ENCODE measurements around the gene SUGP2.
"Not testable (repeated sequence)": the region's sequence is repeated elsewhere in the genome, so short reads cannot be mapped to it uniquely, and the experiment has no call there.

Gene SUGP2

DNA sequence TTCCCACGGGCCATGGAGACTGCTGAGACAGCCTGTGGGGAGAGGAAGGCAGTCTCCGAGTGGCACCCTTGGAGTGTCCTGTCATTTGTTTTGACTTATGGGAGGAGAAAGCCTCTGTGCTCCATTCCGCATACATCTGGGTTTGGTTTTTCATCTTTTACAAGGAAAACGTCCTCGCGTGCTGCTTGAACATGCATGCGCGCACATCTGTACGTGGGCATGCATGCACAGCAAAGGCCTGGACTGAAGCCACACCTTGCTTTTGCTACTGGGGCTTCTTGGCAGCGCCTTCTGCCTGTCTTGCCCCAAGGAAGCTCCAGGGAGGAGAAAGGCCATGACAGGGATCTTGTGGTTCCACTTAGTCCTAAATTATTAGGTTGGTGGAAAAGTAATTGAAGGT is 44.0 kb downstream of the SUGP2 start:
- DNase-seq, result no peak

DNA sequence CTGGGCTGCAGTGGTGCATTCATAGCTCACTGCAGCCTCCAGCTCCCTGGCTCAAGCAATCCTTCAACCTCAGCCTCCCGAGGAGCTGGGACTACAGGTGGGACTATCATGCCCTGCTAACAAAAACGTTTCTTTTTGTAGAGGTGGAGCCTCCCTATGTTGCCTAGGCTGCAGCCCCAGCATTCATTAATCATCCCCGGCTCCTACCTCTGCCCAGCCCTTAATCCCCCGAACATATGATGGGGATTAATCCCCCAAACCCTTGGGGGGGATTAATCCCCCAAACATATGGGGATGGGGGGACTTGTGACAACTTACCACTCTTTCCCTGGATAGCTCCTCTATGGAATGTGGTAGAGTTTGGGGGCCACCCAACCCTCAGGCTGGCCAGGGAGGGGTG is 45.9 kb downstream of the SUGP2 start:
- DNase-seq, result no peak

DNA sequence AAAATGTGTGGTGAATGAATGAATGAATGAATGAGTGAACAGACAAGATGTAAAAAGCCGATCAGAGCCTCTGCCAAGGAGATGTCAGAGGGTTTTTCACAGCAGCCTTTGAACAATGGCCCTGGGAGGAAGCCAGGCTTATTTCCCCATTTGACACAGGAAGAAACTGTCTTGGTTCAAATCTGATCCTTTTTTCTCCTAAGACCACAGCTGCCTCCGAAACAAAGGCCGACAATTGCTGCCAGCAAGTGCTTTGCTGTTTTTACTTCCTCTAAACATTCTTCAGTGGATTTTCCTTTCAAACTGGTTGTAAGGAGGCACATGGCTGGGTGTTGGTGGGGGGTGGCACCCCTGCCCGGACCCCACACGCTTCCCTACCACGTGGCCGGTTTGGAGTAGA is 48.1 kb downstream of the SUGP2 start:
- DNase-seq, result no peak

DNA sequence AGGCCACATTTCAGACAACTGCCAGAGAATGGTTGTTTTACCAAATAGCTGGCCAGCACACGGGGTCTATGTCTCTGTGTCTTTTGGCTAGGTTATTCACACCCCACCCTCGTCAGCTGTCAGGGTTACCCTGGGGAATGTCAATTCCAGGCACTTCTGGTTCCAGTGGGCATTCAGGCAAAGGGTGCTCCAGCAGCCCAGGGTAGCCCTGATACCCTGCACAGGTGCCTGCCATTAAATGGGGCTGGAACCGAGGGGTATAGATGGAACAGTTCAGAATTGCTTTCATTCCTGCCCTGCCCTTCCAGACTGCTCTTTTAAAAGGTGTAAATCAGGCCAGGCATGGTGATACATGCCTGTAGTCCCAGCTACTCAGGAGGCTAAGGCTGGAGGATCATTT is 49.1 kb downstream of the SUGP2 start:
- DNase-seq, result no peak

DNA sequence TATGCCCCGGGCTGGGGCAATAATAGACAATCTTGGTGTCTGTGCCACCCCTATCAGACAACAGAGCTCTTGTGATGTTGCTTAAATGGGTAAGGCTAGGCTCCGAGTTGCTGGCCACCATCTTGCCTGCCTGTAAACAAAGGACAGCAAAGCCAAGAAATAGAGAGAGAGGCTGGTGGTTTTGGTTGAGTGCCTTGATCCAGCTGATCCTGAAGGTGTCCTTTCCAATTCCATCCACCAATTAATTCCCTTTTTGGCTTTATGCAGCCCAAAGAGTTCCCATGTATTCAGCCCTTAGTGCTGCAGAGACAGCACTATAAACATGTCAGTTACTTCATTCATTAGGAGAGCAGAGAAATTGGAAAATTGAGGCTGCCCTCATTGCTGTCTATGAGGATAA is 50.6 kb downstream of the SUGP2 start:
- DNase-seq, result no peak

DNA sequence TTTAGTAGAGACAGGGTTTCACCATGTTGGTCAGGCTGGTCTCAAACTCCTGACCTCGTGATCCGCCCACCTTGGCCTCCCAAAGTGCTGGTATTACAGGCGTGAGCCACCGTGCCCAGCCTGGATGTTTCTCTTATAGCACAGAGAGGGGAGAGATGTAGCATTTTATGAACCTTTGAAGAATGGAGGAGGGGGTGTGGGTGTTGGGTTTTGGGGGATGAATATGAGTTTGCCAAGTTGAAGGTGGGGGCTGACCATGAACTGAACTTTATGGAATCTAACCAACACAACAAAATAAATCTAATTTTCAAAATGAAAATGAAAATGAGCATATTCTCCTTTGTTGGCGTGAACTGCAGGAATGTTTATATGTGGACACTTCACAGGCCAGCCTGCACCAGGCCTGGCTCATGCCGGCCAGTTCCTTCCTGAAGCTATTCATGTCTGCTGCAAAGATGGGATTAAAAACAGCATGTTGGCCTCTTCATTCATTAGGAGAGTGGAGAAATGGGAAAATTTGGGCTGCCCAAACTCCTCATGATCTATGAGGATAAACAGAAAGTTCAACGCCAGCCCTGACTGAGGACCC is 52.8 kb downstream of the SUGP2 start:
- DNase-seq, result no peak

DNA sequence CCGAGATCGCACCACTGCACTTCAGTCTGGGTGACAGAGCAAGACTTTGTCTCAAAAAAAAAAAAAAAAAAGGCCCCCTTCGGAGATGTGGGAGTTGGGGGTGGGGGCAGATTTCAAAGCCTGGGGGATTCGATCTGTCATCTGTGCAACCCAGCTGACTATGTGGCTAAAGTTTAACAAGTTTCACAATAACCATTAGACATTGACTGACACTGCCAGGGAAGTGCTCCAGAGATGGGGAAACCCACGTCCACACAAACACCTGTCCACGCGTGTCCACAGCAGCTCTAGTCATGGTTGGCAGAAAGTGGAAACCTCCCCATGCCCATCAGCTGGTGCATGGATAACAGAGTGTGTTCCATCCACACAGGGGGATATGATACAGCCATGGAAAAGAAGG is 54.7 kb downstream of the SUGP2 start:
- no peak for DNase-seq

DNA sequence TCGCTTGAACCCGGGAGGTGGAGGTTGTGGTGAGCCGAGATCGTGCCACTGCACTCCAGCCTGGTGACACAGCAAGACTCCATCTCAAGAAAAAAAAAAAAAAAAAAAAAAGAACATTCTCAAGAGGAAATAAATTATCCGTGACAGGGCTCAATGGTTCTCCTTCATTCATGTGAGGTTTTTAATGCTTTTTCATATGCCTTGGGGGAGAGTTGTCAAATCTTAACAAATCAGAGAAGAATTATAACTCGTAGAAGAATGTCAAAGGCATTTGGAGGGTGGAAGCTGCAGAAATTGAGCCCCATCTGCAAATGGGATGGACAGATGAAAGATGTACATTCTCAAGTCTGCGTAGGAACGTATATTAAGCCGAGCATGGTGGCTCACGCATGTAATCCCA is 57.4 kb downstream of the SUGP2 start:
- DNase-seq, result no peak

DNA sequence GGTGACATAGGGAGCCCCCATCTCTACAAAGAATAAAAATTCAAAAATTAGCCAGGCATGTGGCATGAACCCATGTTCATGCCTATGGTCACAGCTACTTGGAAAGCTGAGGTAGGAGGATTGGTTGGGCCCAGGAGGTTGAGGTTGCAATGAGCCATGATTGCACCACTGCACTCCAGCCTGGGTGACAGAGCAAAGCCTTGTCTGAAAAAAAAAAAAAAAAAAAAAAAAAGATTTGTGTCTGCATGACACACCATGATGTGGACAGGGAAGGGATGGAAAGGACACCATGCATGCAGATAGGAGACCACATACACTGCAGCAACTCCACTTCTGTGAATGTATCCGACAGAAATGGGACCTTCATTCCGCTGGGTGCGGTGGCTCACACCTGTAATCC is 58.3 kb downstream of the SUGP2 start:
- DNase-seq, result no peak

DNA sequence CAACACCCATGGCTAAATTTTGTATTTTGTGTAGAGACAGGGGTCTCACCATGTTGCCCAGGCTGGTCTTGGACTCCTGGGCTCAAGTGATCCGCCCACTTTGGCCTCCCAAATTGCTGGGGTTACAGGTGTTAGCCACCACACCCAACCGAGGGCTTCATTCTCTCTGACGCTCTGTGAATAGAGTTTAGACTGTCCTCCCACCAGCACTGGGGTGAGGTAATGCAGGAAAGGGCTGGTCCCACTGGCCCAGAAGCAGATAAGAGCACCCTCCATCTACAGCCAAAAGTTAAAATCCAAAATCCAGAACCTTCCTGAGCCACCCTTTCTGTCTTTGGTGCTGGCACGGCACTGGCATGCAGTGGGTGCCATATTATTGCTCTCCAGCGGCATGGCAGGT is 60.5 kb downstream of the SUGP2 start:
- DNase-seq, result no peak

DNA sequence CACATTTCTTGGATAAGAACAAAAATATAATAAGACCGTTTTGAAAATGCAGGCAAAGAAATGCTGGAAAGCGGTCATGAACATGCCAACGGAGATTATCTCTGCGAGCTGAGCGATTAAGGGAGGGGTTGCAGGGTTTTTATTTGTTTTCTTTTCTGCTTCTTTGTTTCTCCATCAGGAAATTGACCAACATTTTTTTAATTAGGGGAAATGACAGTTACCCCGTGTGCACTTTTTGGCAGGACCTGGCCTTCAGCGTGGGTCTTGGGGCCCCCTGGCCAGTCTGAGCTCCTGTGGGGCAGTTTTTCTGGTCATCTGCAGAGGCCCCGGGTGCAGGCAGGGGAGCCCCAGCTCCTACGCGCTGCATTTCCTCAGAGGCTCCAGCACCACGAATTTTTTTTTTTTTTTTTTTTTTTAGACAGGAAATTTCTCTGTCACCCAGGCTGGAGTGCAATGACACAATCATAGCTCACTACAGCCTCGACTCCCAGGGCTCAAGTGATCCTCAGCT is 61.0 kb downstream of the SUGP2 start:
- DNase-seq, result no peak

DNA sequence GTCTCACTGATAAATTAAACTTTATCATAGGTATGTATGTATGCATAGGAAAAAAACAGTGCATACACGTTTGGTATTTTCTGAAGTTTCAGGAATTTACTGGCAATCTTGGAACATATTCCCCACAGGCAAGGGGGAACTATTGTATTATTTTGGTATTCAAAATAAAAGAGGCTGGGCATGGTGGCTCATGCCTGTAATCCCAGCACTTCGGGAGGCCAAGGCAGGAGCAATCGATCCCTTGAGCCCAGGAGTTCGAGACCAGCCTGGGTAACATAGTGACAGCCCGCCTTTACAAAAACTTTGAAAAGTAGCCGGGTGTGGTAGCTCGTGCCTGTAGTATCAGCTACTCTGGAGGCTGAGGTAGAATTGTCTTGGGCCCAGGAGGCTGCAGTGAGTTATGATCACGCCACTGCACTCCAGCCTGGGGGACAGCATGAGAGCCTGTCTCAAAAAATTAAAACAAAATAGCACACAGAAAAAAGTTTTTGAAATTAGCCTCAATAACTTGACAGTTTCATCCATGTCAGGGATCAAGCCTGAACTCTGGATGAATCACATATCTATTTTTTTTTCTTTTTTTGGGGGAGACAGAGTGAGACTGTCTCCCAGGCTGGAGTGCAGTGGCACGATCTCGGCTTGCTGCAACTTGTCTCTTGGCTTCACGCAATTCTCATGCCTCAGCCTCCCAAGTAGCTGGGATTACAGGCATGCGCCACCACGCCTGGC is 63.2 kb downstream of the SUGP2 start:
- DNase-seq, result no peak

DNA sequence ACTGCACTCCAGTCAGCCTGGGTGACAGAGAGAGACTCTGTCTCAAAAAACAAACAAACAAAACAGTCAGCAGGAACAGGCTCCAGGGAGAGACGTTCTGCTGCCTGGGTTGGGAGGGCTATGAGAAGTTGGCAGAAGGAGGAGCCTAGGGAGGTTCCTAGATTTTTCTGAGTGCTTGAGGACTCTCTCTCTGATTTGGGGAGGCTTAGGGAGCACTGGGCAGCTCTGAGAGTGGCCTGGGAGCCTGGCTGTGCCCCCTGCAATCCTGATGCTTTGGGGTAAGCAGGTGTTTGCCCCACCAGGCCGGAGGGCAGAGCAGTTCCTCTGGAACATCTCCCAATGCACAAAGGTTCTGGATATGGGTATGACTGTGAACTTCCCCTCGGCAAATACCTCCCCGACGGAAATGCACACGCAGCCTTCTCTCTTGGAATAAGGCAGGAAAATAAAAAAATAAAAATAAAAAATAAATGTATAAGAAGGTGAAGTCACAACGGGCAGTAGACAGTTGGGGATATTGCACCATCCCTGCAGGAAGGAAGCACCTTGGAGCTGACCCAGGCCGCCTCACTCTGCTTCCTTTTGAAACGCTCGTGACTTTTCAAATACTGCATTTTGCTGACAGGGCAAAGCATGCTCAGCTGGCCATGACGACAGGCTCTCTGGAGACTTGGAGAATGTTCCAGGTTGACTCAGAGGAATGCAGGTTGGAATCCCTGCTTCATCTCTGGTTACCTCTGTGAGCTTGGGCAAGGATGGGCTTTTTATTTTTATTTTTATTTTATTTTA is 65.8 kb downstream of the SUGP2 start:
- DNase-seq, result peak in 1 of 5 donors; percentile 34

DNA sequence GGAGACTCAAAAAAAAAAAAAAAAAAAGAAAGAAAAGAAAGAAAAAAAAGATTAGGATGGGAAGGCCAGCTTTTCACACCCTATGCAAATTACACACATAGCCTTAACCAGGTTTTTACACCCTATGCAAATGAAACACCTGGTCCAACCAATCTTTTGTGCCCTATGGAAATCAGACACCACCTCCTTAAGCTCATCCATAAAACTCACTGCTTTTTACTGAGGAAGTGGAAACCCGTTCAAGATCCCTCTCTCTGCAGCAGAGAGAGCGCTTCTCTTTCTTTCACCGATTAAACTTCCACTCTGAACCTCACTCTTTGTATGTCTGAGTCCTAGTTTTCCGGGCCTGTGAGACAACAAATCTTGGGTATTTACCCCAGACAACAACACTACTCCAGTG is 67.0 kb downstream of the SUGP2 start:
- DNase-seq, result no peak

DNA sequence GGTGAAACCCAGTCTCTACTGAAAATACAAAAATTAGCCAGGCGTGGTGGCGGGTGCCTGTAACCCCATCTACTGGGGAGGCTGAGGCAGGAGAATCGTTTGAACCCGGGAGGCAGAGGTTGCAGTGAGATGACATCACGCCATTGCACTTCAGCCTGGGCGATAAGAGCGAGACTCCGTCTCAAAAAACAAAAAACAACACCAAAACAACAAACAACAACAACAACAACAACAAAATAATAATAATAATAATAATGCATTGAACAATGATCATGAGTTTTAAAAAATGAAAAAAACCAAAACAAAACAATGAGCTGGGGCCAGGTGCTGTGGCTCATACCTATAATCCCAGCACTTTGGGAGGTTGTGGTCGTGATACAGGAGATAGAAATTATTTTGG is 69.2 kb downstream of the SUGP2 start:
- DNase-seq, result no peak

DNA sequence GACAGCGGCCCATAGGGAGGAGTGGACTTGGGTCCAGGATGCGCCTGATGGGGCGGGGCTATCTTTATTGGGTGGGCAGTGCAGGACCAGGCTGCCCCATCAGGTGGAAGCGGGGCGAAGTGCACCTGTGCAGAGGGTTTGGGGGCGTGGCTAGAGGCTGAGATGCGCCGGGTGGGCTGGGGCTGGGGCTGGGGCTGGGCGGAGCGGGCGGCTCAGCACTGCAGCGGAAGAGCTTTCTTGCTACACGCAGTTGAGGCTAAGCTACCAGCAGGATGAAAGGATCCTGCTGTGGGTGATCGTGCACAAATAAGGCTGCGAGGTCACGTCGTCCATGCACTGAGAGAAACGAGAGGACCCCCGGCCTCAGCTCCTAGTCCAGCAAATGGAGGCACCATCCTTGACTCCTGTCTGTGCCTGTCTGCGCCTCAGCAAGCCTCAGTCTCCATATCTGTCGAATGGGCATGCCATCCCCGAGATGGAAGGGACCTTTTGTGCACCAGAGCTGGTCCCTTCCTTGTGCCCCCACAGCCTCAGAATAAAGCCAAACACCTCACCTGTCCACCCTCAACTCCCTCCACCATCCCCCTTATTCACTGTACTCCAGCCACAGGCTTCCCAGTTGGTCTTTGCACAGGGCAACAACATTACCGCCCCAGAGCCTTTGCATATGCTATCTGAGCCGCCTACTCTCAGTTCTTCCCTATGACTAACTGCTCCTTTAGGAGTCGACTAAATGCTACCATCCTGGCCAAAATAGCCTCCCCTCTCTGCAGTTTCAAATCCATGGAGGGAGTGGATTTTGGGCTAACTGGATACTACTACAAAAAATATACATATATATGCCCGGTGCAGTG is 71.3 kb downstream of the SUGP2 start:
- no peak for DNase-seq

DNA sequence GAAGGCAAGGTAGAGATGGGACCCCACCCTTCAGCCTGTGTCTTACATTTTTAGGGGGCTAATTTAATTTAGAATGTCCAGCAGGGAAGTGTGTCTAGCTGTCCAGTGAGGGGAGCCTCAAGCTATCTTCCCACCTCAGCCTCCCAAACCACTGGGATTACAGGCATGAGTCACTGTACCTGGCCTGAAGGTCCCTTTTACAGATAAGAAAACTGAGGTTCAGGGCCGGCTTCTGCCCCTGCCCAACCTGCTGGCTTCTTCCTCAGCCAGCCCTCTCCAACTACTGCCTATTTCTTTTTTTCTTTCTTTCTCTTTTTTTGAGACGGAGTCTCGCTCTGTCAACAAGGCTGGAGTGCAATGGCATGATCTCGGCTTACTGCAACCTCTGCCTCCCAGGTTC is 72.9 kb downstream of the SUGP2 start:
- DNase-seq, result no peak

DNA sequence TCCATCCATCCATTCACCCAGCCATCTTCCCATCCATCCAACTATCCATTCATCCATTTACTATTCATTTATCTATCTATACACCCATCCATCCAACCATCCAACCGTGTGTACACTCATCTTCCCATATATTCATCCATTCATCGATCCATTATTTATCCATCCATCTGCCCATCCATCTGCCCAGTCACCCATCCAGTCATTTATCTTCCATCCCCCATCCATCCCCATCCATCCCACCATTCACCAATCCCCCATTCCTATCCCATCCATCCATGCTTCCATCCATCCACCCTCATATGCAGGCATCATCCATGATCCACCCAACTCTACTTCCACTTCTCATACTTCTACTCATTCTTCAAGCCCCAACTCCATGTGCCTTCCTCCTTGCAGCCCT is 78.3 kb downstream of the SUGP2 start:
- DNase-seq, result no peak

DNA sequence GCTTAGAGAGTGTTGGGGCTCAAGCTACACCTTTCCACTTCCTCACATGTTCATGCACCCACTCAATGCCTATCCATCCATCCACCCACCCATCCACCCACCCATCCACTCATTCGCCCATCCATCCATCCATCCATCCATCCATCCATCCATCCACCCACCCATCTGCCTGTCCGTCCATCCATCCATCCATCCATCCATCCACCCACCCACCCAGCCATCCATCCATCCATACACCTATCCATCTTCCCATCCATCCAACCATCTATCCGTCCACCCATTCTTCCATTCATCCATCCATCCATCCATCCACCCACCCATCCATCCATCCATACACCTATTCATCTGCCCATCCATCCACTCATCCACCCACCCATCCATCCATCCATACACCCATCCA is 79.2 kb downstream of the SUGP2 start:
- DNase-seq, result no peak

DNA sequence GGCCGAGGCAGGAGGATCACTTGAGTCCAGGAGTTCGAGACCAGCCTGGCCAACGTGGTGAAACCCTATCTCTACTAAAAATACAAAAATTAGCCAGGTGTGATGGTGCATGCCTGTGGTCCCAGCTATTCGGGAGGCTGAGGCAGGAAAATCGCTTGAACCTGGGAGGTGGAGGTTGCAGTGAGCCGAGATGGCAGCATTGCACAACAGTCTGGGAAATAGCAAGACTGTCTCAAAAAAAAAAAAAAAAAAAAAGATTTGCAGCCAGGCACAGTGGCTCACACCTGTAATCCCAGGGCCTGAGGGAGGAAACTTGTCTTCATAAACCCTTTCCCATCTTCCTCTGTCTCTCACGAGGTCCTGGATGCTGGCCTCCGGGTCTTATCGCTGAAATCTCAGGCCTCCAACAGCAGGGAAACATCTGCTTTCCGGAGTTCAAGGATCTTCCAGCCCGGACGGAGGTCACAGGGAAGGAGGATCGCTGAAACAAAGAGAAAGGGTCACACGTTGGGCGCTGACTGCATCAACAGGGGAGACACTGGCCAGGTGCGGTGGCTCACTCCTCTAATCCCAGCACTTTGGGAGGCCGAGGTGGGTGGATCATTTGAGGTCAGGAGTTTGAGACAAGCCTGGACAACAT is 80.8 kb downstream of the SUGP2 start:
- not testable (repeated sequence) for DNase-seq

DNA sequence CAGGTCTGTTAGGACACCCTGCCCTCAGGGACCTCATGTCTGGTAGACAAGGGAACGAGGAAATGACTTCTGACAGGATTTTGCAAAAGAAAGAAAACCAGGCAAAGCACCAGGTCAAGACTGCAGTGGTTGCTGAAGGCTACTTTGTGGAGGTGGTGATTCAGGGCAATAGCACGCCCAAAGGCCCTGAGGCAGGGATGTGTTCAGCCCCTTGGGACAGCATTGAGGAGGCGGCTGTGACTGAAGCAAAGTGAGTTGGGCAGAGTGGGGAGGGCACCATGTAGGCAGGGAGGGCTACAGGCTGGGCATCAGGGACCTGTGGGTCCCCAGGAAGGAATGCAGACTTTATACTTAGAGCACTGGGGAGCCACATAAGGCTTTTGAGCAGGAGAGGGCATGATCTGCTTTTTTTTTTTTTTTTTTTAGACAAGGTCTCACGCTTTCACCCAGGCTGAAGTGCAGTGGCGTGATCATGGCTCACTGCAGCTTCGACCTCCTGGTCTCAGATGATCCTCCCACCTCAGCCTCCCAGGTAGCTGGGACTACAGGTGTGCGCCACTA is 81.5 kb downstream of the SUGP2 start:
- no peak for DNase-seq

DNA sequence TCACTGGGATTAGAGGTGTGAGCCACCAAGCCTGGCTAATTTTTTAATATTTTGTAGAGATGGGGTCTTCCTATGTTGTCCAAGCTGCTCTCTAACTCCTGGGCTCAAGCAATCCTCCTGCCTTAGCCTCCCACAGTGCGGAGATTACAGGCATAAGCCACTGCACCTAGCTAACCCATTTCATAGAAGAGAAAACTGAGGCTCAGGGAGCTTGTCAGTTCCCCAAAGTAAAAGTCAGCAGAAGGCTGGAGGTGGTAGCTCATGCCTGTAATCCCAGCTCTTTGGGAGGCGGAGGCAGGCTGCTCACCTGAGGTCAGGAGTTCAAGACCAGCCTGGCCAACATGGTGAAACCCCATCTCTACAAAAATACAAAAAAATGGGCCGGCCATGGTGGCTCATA is 83.5 kb downstream of the SUGP2 start:
- DNase-seq, result no peak

Data from T-helper 1 cell (primary cell).